ENCODE results near the gene ITPRIPL2.

DNA sequence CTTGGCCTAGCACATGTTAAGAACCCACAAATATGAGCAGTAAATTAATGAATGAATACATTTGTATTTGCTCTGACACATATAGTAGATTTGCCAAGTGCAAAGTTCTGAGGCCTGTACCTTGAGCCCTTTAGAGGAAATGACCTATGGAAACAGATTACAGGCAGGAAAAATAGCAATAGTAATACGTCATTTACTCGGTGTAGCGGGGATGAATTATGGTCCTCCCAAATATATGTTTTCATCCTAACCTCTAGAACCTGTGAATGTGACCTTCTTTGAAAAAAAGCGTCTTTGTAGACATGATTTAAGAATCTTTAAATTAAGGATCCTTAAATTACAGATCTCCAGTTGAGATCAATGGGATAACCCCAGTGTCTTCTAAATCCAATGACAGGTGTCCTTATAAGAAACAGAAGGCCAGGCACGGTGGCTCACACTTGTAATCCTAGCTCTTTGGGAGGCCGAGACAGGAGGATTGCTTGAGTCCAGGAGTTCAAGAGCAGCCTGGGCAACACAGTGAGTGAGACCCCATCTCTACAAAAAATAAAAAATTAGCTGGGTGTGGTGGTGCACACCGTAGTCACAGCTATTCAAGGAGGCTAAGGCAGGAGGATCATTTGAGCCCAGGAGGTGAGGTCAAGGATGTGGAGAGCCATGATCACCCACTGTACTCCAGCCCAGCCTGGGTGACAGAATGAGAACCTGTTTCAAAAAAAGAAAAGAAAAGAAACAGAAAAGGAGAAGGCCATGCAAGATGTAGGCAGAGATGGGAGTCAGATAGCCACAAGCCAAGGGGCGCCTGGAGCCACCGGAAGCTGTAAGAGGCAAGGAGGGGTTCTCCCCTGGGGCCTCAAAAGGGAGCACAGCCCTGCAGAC lies 5.1 kb upstream of the ITPRIPL2 start:
- TF ChIP-seq, protein P1, sequence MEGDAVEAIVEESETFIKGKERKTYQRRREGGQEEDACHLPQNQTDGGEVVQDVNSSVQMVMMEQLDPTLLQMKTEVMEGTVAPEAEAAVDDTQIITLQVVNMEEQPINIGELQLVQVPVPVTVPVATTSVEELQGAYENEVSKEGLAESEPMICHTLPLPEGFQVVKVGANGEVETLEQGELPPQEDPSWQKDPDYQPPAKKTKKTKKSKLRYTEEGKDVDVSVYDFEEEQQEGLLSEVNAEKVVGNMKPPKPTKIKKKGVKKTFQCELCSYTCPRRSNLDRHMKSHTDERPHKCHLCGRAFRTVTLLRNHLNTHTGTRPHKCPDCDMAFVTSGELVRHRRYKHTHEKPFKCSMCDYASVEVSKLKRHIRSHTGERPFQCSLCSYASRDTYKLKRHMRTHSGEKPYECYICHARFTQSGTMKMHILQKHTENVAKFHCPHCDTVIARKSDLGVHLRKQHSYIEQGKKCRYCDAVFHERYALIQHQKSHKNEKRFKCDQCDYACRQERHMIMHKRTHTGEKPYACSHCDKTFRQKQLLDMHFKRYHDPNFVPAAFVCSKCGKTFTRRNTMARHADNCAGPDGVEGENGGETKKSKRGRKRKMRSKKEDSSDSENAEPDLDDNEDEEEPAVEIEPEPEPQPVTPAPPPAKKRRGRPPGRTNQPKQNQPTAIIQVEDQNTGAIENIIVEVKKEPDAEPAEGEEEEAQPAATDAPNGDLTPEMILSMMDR (IDR thresholded peaks at IDR 0.05 in 8 of 11, conservative IDR thresholded peaks at IDR 0.05 in 3 of 11) = no peak
- no peak for TF ChIP-seq POLR2A (IDR thresholded peaks at IDR 0.05)
- no peak for TF ChIP-seq POLR2AphosphoS5 (IDR thresholded peaks at IDR 0.05)

Measured in spleen (tissue), 7 donors.